HEK293T (cell line): ENCODE measurements around the gene ATP4A.

ENCODE experiments used
- ARNT ChIP-seq: fragments of 450-650 bp; IDR thresholded peaks from 2 replicates; pipeline ENCODE4 v1.6.1; 2017; ENCODE audit warnings: mild to moderate bottlenecking
- BHLHE40 ChIP-seq: fragments of 450-650 bp; IDR thresholded peaks from 2 replicates; pipeline ENCODE4 v1.6.1; 2016; ENCODE audit warnings: mild to moderate bottlenecking, moderate library complexity, borderline replicate concordance
- CTBP1 ChIP-seq: fragments of 450-650 bp; IDR thresholded peaks from 2 replicates; pipeline ENCODE4 v1.6.1; 2016; ENCODE audit warnings: borderline replicate concordance
- ELF4 ChIP-seq: fragments of 450-650 bp; IDR thresholded peaks from 2 replicates; pipeline ENCODE4 v1.6.1; 2017; ENCODE audit warnings: antibody characterized with exemption
- FOXK2 ChIP-seq: fragments of 450-650 bp; IDR thresholded peaks from 2 replicates; pipeline ENCODE4 v1.6.1; 2016; ENCODE audit warnings: mild to moderate bottlenecking
- FOXM1 ChIP-seq: fragments of 450-650 bp; IDR thresholded peaks from 2 replicates; pipeline ENCODE4 v1.6.1; 2017; ENCODE audit warnings: mild to moderate bottlenecking, borderline replicate concordance
- L3MBTL2 ChIP-seq: fragments of 450-650 bp; conservative IDR thresholded peaks from 2 replicates; pipeline ENCODE4 v1.6.1; 2016; ENCODE audit warnings: mild to moderate bottlenecking
- SP1 ChIP-seq: fragments of 450-650 bp; IDR thresholded peaks from 2 replicates; pipeline ENCODE4 v1.6.1; 2017
- SUZ12 ChIP-seq: fragments of 450-650 bp; IDR thresholded peaks from 2 replicates; pipeline ENCODE4 v1.6.1; 2016; ENCODE audit warnings: mild to moderate bottlenecking
- TARDBP ChIP-seq: fragments of 450-650 bp; IDR thresholded peaks from 2 replicates; pipeline ENCODE4 v1.6.1; 2016
- ZNF384 ChIP-seq: fragments of 450-650 bp; IDR thresholded peaks from 2 replicates; pipeline ENCODE4 v1.6.1; 2016
- TF ChIP-seq, protein P1 (sequence below): fragments of 450-650 bp; IDR thresholded peaks from 2 replicates; pipeline ENCODE4 v1.6.1; 2016

DNA sequence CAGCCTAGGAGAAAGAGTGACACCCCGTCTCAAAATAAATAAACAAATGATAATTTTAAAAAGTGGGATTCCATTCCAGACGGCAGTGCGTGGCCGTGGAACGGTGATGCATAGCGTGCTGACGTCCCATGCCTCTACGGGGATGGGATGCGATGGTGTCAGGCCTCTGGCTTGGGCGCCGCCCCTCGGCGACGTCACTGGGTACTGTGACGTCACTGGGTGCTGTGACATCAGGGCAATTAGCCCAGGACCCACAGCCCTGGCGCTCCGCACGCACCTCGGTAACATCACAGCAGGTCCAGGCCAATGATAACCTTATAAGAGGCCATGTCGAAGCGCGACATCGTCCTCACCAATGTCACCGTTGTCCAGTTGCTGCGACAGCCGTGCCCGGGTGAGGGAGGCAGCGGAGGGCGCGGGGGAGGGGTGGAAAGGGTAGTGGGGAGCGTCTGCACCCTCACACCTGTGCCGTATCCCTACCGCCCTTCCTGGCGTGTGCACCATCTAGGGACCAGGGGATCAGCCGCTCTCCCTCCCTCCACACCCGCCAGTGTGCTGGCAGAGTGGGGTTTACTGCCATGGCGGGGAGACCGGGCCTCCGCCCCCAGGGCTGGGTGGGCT lies 30.1 kb downstream of the ATP4A start, which contains the start of gene GAPDHS:
- TF ChIP-seq SP1 (no peak), ELF4 (no peak), BHLHE40 (no peak), L3MBTL2 (no peak), CTBP1 (no peak), ZNF384 (no peak), FOXK2 (no peak), ARNT (no peak), TARDBP (no peak), FOXM1 (no peak), SUZ12 (no peak)
- TF ChIP-seq, protein P1, sequence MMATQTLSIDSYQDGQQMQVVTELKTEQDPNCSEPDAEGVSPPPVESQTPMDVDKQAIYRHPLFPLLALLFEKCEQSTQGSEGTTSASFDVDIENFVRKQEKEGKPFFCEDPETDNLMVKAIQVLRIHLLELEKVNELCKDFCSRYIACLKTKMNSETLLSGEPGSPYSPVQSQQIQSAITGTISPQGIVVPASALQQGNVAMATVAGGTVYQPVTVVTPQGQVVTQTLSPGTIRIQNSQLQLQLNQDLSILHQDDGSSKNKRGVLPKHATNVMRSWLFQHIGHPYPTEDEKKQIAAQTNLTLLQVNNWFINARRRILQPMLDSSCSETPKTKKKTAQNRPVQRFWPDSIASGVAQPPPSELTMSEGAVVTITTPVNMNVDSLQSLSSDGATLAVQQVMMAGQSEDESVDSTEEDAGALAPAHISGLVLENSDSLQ: no peak
